Neuronal stem cell (in vitro differentiated cells): ENCODE data around the gene RHEB.

Experiments used
- DNase-seq: peaks from one replicate; pipeline ENCODE4 v3.0.0-alpha.2; 2013; ENCODE audit warnings: low spot score
- H2AFZ ChIP-seq: one replicate; pipeline ENCODE4 v1.6.1; 2013; ENCODE audit warnings: mild to moderate bottlenecking, low read length, inconsistent platforms
- H2AK5ac ChIP-seq: 2 replicates; pipeline ENCODE4 v1.6.1; 2013; ENCODE audit warnings: low read depth, mild to moderate bottlenecking, inconsistent platforms, low read length, moderate library complexity, mixed read lengths
- H2BK120ac ChIP-seq: 2 replicates; pipeline ENCODE4 v1.6.1; 2013; ENCODE audit warnings: low read depth, mild to moderate bottlenecking, inconsistent platforms, low read length, moderate library complexity, mixed read lengths
- H2BK12ac ChIP-seq: one replicate; pipeline ENCODE4 v1.6.1; 2013; ENCODE audit warnings: low read length, inconsistent platforms
- H2BK15ac ChIP-seq: 2 replicates; pipeline ENCODE4 v1.6.1; 2013; ENCODE audit warnings: mild to moderate bottlenecking, low read length, inconsistent platforms, mixed read lengths
- H2BK5ac ChIP-seq: one replicate; pipeline ENCODE4 v1.6.1; 2013; ENCODE audit warnings: inconsistent platforms, mild to moderate bottlenecking, low read length, moderate library complexity
- H3K14ac ChIP-seq: one replicate; pipeline ENCODE4 v1.6.1; 2013; ENCODE audit warnings: low read length, inconsistent platforms
- H3K18ac ChIP-seq: 2 replicates; pipeline ENCODE4 v1.6.1; 2013; ENCODE audit warnings: low read length, inconsistent platforms
- H3K23ac ChIP-seq: 2 replicates; pipeline ENCODE4 v1.6.1; 2013; ENCODE audit warnings: low read depth, mild to moderate bottlenecking, mixed read lengths, low read length, inconsistent platforms; ENCODE audit not compliant: poor library complexity
- H3K27ac ChIP-seq: replicated peaks from 3 replicates; pipeline ENCODE4 v1.5.1; 2013; ENCODE audit warnings: low read length, inconsistent platforms
- H3K27me3 ChIP-seq, 3 experiments: 2 replicates each; pipeline ENCODE4 v1.6.1; 2013; ENCODE audit warnings: low read length in 3 of 3, mild to moderate bottlenecking in 2 of 3, inconsistent platforms in 1 of 3, low read depth in 1 of 3, mixed read lengths in 1 of 3, moderate library complexity in 1 of 3; ENCODE audit not compliant: control insufficient read depth in 3 of 3, insufficient read depth in 3 of 3
- H3K36me3 ChIP-seq, 2 donors: replicated peaks in 1 of 2; 2 replicates each; pipeline ENCODE4 v1.6.1; 2013; ENCODE audit warnings: low read length in 2 of 2; ENCODE audit not compliant: control insufficient read depth in 2 of 2, insufficient read depth in 2 of 2
- H3K4ac ChIP-seq: 2 replicates; pipeline ENCODE4 v1.6.1; 2013; ENCODE audit warnings: inconsistent platforms, mild to moderate bottlenecking, low read length, moderate library complexity
- H3K4me1 ChIP-seq, 2 donors: 1 replicate in 1 of 2; 2 replicates in 1 of 2; pipeline ENCODE4 v1.6.1; 2013; ENCODE audit warnings: low read length in 2 of 2, low read depth in 1 of 2; ENCODE audit not compliant: control insufficient read depth in 2 of 2, insufficient read depth in 1 of 2
- H3K4me2 ChIP-seq: one replicate; pipeline ENCODE4 v1.6.1; 2013; ENCODE audit warnings: mild to moderate bottlenecking, low read length, inconsistent platforms; ENCODE audit not compliant: insufficient read depth, poor library complexity, severe bottlenecking
- H3K4me3 ChIP-seq, 2 donors: 2 replicates each; pipeline ENCODE4 v1.5.1; 2013; ENCODE audit warnings: low read length in 2 of 2, mild to moderate bottlenecking in 2 of 2, inconsistent platforms in 1 of 2, moderate library complexity in 1 of 2
- H3K79me1 ChIP-seq: one replicate; pipeline ENCODE4 v1.6.1; 2013; ENCODE audit warnings: low read depth, mild to moderate bottlenecking, inconsistent platforms, low read length, moderate library complexity
- H3K9ac ChIP-seq: one replicate; pipeline ENCODE4 v1.6.1; 2013; ENCODE audit warnings: mild to moderate bottlenecking, low read depth, low read length, inconsistent platforms; ENCODE audit not compliant: poor library complexity
- H3K9me3 ChIP-seq, 2 donors: replicated peaks in 1 of 2; 2 replicates each; pipeline versions ENCODE3 to v1.6.1; 2013; ENCODE audit warnings: low read length in 2 of 2, mild to moderate bottlenecking in 2 of 2, inconsistent platforms in 1 of 2, low read depth in 1 of 2, mixed read lengths in 1 of 2, moderate library complexity in 1 of 2; ENCODE audit not compliant: control insufficient read depth in 2 of 2, insufficient read depth in 1 of 2
- H4K8ac ChIP-seq: one replicate; pipeline ENCODE4 v1.6.1; 2013; ENCODE audit warnings: low read depth, mild to moderate bottlenecking, inconsistent platforms, low read length, moderate library complexity
- H4K91ac ChIP-seq: one replicate; pipeline ENCODE4 v1.6.1; 2013; ENCODE audit warnings: low read length, low read depth, mild to moderate bottlenecking, inconsistent platforms; ENCODE audit not compliant: poor library complexity
- WGBS, 2 donors: extraction: QIAGEN DNeasy Blood & Tissue Kit; methylation state at CpG; one replicate each; pipeline ENCODE4 v1.1.7; 2013; ENCODE audit warnings: missing lambda C conversion rate in 2 of 2, mixed read lengths in 1 of 2; ENCODE audit not compliant: insufficient read length in 2 of 2, insufficient replicate concordance in 1 of 2; ENCODE audit errors: extremely low coverage in 2 of 2; 5-methylcytosine and 5-hydroxymethylcytosine counted together

The RHEB gene

GRCh38 chr7:151514461-151515275, 5.0 kb downstream of the RHEB start:
- Histone ChIP-seq H3K14ac (no peak overlapping the region), H3K23ac (no peak overlapping the region), H2BK120ac (no peak overlapping the region), H3K79me1 (peaks cover 2% of the 10 kb centered on the region), H3K27ac (no peak overlapping the region), H3K4me2 (no peak overlapping the region), H3K18ac (no peak overlapping the region), H3K9ac (no peak overlapping the region), H3K4me3 (no peak overlapping the region), H2AK5ac (no peak overlapping the region), H4K8ac (no peak overlapping the region), H3K27me3 (no peaks in the 10 kb centered on the region), H2BK15ac (no peak overlapping the region), H4K91ac (no peak overlapping the region), H3K4me1 (peaks cover 0 to 8% of the 10 kb centered on the region in 2 donors), H3K9me3 (peaks cover 0 to 53% of the 10 kb centered on the region in 2 donors), H3K4ac (no peak overlapping the region), H2BK5ac (no peak overlapping the region), H3K36me3 (peaks cover 0 to 39% of the 10 kb centered on the region in 2 donors), H2BK12ac (no peak overlapping the region), H2AFZ (no peak overlapping the region)
- no CpG with 5 or more reads among the region's 6 CpGs for WGBS, 2 donors
- DNase-seq = no peak

GRCh38 chr7:151513133-151513532, 6.6 kb downstream of the RHEB start:
- H2BK5ac ChIP-seq = no peak overlapping the region
- H2BK12ac ChIP-seq = no peak overlapping the region
- no peak for DNase-seq
- no peak overlapping the region for H3K4me2 ChIP-seq
- H3K23ac ChIP-seq = no peak overlapping the region
- H4K91ac ChIP-seq = no peak overlapping the region
- H3K4me1 ChIP-seq = peaks cover 6 to 8% of the 10 kb centered on the region in 2 donors
- H3K4me3 ChIP-seq = no peak overlapping the region
- no peaks in the 10 kb centered on the region for H3K27me3 ChIP-seq
- H2AFZ ChIP-seq = no peak overlapping the region
- H2BK15ac ChIP-seq = no peak overlapping the region
- H3K4ac ChIP-seq = no peak overlapping the region
- no peak overlapping the region for H3K14ac ChIP-seq
- H3K36me3 ChIP-seq = peaks cover 0 to 44% of the 10 kb centered on the region in 2 donors
- H3K18ac ChIP-seq = no peak overlapping the region
- H2BK120ac ChIP-seq = no peak overlapping the region
- WGBS, 2 donors = no CpG with 5 or more reads among the region's 1 CpG
- H3K79me1 ChIP-seq = peaks cover 6% of the 10 kb centered on the region
- no peak overlapping the region for H4K8ac ChIP-seq
- H3K9me3 ChIP-seq = peaks cover 0 to 53% of the 10 kb centered on the region in 2 donors
- H3K27ac ChIP-seq = no peak overlapping the region
- no peak overlapping the region for H3K9ac ChIP-seq
- no peak overlapping the region for H2AK5ac ChIP-seq

GRCh38 chr7:151512353-151512752, 7.3 kb downstream of the RHEB start:
- Histone ChIP-seq H3K36me3 (peaks cover 0 to 46% of the 10 kb centered on the region in 2 donors), H2BK5ac (no peak overlapping the region), H3K4ac (no peak overlapping the region), H4K91ac (no peak overlapping the region), H3K4me2 (no peak overlapping the region), H3K9me3 (peaks cover 0 to 53% of the 10 kb centered on the region in 2 donors), H2BK12ac (no peak overlapping the region), H3K27me3 (no peaks in the 10 kb centered on the region), H2BK15ac (no peak overlapping the region), H3K4me3 (no peak overlapping the region), H2AK5ac (no peak overlapping the region), H3K14ac (no peak overlapping the region), H3K79me1 (peaks cover 6% of the 10 kb centered on the region), H2BK120ac (no peak overlapping the region), H3K9ac (no peak overlapping the region), H2AFZ (no peak overlapping the region), H4K8ac (no peak overlapping the region), H3K27ac (no peak overlapping the region), H3K4me1 (peaks cover under 1 to 6% of the 10 kb centered on the region in 2 donors), H3K23ac (no peak overlapping the region), H3K18ac (no peak overlapping the region)
- no peak for DNase-seq
- no CpG with 5 or more reads among the region's 7 CpGs for WGBS, 2 donors

GRCh38 chr7:151511946-151512345, 7.7 kb downstream of the RHEB start:
- peaks cover 0 to 42% of the 10 kb centered on the region in 2 donors for H3K36me3 ChIP-seq
- no peak overlapping the region for H3K4me2 ChIP-seq
- no peak overlapping the region for H2BK15ac ChIP-seq
- no peak overlapping the region for H3K4ac ChIP-seq
- peaks cover 0 to 8% of the 10 kb centered on the region in 2 donors for H3K4me1 ChIP-seq
- H2BK12ac ChIP-seq = no peak overlapping the region
- no peak overlapping the region for H2BK5ac ChIP-seq
- no peak overlapping the region for H3K27ac ChIP-seq
- no peak overlapping the region for H4K91ac ChIP-seq
- peaks cover 6% of the 10 kb centered on the region for H3K79me1 ChIP-seq
- H2BK120ac ChIP-seq = no peak overlapping the region
- WGBS, 2 donors = no CpG with 5 or more reads among the region's 4 CpGs
- H2AK5ac ChIP-seq = no peak overlapping the region
- H3K4me3 ChIP-seq = no peak overlapping the region
- no peak overlapping the region for H3K14ac ChIP-seq
- no peak overlapping the region for H4K8ac ChIP-seq
- H2AFZ ChIP-seq = no peak overlapping the region
- H3K18ac ChIP-seq = no peak overlapping the region
- no peaks in the 10 kb centered on the region for H3K27me3 ChIP-seq
- peaks cover 0 to 53% of the 10 kb centered on the region in 2 donors for H3K9me3 ChIP-seq
- no peak overlapping the region for H3K23ac ChIP-seq
- no peak for DNase-seq
- no peak overlapping the region for H3K9ac ChIP-seq
